GM19240 (cell line): ENCODE results near the gene HJURP.

ENCODE experiments used
- DNase-seq: peaks from one replicate; pipeline ENCODE4 v3.0.0; 2011; ENCODE audit warnings: low spot score; ENCODE audit not compliant: insufficient read length

Gene HJURP

GRCh38 chr2:233849607-233850271 is 4.6 kb downstream of the HJURP start:
- no peak for DNase-seq

- no peak for DNase-seq
Observed at GRCh38 chr2:233848276-233848675, 6.1 kb downstream of the HJURP start.

GRCh38 chr2:233847248-233847898 is 7.0 kb downstream of the HJURP start:
- no peak for DNase-seq

DNA sequence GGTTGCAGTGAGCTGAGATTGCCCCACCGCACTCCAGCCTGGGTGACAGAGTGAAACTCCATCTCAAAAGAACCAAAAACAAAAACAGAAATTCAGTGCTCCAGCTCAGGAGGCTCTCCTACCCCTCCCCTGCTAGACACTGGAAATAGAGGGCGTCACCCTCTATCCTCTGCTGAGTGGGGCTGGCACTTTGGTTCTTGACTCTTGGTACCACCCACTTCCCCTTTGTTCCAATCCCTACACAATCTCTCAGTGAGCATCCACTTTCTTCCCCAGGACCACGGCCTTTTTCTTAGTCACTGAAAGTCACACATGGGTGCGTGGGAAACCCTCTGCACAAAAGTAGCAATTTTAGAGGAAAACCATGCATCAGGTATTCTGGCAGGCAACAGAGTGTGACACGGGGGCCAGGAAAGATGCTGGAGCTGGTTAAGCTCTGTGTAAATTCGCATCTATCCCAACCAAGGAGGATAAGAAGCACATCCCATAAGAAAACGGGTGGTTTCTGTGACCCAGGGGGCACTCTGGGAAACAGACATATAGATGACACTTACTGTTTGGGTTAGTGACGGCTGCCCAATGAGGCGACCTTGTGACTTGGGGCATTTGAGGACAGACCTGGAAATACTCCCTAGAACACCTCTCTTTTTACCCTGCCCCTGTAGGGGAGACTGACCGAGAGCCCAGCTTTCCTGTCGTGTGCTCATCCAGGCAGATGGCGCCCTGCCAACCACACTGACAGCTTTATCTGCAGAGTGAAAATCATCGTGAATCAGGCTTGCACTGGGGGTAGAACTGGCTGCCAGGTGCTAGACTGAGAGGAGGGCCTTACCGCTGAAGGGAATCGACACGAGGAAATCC is 7.7 kb downstream of the HJURP start:
- no peak for DNase-seq

DNA sequence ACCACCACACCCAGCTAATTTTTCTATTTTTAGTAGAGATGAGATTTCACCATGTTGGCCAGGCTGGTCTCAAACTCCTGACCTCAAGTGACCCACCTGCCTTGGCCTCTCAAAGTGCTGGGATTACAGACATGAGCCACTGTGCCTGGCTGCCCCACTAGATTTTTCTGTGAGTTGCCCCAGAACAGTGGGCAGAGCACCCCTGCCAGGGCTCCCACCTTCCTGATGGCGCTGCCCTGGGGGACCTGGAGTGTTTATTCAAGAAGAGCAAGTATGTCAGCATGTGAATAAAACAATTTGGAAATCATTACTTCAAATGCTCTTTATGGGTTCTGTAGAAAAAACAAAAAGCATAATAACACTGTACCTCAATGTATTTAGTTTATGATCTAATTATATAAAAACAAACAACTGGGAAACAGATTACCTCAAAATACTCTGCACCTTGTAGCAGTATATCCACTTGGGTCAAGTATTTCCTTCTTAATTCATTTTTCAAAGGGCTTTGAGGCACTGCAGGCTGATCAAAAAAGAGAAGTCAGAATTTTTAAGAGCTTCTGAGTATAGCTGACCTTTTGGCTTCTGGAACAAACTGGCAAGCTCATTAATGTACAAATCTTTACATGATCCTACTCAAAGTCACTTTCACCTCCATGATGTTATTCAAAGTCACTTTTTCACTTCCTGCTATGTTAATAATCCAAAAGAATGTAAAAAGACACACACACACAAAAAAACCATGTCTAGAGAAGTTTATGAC is 8.9 kb downstream of the HJURP start:
- no peak for DNase-seq

DNA sequence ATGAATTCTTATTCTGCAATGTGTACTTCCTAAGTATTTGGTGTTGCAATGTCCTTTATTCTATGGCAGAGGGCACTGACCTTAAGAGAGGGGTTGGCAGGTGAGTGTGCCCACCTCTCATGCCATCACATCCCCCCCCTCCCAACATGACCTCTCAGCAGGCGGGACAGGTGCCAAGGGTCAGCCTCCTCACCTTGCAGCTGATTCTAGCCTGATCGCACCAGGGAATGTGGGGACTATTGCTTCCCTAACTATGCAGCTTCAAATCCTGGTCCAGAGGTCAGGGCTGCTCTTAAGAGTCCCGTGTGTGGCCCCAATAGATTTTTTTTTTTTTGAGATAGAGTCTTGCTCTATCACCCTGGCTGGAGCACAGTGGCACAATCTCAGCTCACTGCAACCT is 9.5 kb downstream of the HJURP start:
- DNase-seq: no peak

DNA sequence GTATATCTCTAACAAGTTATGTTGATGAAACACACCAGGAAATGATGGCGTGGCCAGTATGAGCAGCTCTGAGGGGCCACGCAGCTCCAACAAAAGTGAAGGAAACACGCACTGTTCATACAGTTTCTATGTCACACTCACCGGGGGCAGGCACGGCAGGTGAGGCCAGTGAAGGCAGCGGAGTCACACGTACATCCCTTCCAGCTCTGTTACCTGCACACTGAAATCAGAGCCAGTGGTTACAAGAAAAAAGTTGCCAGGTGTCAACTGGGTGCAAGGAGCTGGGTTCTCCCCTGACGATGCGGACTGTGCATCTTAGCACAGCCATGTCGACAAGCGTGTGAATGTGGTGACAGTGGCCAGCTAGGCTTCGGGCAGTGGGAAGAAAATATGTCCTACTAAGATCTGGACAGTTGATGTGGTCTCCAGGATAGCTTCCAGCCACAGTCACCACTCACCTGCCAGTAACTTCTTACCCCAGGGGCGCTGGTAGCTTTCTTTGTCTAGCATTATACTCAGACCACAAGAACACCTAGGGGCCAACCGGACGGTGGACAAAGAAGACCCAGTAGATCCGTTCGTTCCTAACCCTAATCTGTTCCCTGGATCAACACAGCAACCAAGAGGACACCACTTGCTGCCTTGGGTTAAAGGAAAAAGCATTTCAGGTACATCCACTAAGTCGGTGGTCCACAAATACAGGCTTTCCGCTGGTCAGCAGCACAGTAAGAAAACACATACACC is 10.1 kb downstream of the HJURP start:
- no peak for DNase-seq

DNA sequence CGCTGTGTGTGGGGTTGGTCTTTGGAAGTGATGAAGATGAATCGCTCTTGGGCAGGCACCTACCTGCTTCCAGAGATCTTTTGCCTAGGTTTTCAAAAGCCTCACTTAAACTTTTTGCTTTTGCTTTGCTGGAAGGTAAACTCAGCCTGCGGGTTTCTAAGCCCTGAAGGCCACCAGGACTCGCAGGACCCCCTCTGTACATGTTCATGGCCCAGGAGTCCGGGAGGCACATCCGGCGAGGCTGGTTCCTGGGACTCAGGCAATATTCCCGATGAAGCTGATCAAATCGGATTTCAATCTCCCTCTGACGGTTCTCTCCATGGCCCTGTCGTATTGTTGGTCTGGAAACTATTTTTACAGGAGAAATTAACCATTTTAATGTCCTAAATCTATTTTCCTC is 13.2 kb downstream of the HJURP start:
- DNase-seq: no peak

GRCh38 chr2:233840520-233840919 is 13.8 kb downstream of the HJURP start:
- no peak for DNase-seq

DNA sequence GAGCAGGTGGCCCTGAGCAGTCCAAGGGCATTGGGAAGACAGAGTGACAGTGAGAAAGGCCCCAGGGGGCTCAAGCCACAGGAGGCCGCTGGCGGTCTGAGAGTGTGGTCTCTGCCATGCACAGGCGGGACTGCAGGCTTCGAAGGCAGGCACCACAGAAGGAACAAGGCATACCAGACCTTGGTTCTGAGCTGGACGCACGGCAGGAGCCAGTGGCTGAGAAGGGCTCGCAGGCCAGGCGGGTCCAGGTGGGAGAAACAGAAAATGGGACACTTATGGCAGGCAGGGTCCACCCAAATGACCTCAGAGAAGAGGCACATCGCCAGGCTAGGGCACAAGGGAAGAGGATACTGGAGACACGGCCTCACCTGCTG is 14.9 kb downstream of the HJURP start:
- no peak for DNase-seq

DNA sequence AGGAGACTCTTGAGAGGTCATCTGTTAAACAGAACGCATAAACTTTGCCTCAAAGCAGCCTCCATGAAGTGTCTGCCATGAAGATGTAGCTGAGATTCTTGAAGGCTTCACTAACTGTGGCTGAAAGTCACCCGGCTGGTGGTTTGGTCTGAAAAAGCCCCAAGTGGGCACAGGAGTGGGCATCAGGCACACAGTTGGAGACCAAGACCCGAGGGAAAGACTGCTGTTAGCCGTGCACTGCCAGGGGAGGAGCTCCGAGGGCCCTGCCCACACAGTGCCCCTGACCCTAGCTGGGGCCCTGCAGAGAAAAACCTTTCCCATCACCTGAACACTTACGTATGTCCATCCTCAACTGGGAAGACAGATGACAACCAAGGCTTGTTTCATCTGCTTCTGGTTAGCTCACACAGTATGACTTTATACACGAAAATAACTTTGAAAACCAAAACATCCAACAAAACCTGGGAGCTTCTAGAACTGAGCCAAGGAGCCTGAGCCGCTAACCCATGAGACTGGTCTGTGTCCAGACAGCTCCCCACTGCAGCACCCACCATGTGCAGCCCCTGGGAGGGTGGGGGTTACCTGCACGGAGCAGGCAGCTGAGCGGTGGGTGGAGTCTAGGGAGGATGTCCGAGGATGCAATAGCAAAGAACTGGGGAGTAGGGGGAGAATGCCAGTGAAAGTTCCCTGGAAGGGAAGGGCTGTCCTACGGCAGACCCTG is 15.4 kb downstream of the HJURP start:
- no peak for DNase-seq

DNA sequence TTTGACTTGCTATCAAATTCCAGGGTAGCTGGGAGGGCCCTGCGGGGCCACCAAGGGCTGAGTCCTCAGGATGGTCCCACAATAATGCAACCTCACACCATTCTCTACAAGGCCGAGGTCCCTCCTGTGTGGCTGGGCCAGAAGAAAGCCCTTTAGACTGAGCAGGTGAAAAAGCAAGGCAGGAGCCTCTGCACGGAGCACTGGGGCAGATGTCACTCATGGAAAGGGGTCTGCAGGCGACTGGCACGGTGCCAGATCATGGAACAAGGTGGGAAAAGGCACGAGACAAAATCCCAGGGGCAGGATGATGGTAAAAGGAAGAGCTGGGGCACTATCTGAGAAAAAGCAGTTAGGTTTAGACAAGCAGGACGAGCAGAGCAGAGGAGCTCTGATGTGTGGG is 16.1 kb downstream of the HJURP start:
- no peak for DNase-seq

DNA sequence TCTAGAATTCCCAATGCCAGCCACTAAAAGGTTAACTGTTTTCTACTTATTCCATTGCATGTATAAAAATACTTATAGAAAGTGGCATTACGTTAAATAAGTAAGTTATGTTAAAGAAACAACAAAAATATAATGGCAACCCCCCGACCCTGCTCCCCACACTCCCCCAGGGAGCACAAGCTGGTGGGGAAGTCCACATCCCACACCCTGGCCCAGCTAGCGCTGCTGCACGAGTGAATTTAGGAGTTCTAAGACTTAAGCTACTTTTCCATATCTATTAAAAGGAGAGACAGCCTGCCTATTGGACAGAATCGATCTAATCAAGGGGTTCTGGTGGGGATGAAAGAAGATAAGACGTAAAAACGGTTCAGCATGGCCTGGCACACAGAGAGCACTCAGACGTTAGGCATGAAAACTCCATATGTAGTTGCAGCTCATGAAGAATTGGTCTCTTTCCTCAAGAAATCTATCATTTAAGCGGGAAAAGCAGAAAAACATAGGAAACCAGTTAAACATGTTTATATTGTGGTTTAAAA is 16.6 kb downstream of the HJURP start:
- no peak for DNase-seq

DNA sequence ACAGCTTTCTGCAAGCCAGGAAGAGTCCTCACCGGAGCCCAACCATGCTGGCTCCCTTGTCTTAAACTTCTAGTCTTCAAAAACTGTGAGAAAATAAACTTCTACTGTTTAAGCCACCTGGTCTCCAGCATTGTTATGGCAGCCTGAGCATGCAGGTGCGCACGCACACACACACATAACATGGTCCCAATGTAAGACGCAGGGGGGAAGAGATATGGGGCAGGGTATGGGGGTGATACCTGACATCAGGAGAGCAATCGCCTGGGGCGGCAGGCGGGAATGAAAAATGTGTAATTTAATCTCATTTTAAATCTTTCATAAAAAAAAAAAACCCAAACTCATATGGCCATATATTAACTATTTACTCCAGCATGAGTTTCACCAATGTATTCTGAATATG is 18.0 kb downstream of the HJURP start:
- DNase-seq: no peak

DNA sequence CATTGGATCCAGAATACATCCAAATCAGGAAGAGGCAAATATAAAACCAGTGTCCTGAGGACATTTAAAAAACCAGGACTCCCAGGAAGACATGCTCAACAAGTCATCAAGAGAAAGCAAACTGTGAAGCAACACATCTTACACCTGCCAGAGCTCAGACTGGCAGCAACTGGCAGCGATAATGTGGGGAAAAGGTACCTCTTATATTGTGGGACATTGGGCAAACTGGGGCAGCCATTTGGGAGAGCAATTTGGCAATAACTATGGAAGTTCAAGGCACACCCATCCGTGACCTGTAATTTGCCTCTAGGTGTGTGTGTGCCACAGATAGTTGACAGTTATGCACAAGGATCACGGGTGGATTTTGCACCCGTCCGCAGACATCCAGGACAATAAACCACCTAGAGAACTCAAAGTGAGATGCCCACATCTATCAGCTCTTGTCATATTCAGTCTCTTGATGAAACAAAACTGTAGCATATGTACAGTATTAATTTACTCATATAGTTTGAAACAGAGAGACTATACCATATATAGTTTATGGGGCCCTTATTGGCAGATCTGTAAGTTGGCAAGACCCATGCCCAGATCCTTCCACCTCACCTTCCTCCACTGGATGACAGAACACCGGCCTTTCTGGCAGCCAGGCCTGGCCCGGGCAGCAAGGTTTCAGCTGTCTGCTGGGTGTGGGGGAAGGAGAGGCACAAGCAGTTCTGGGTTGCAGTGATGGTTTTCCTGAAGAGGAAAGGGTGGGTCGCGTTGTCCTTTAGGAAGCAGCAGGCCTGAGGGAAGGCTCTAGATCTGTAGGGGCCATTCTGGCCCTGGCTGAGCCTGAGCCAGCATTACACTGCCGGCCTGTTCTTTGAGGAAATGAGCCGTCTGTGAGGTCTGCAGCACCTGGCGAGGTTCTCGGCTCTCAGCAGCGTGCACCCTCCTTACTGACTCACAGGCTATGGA is 18.8 kb downstream of the HJURP start:
- no peak for DNase-seq

- no peak for DNase-seq
Observed at GRCh38 chr2:233833345-233833744, 21.0 kb downstream of the HJURP start.

DNA sequence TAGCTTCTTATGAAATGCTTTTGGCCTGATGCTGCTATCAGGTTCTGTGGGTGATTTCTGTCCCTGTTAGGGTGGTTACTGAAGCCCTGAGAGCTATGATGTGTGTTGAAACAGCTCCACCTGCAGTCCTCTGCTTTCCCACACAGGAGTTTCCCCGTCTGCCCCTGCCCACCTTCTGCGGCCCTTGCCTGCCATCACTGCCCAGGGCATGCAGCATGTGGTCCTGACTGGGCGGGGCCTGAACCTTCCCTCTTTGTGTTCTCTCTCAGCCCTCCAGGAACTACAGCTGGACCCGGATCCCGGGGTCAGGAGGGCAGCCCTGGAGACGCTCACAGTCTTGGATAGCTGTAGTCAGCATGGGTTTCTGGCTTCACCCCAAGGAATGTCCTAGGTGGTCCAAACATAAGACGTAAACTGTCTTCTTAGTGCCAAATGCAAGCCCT is 21.4 kb downstream of the HJURP start:
- DNase-seq: no peak

DNA sequence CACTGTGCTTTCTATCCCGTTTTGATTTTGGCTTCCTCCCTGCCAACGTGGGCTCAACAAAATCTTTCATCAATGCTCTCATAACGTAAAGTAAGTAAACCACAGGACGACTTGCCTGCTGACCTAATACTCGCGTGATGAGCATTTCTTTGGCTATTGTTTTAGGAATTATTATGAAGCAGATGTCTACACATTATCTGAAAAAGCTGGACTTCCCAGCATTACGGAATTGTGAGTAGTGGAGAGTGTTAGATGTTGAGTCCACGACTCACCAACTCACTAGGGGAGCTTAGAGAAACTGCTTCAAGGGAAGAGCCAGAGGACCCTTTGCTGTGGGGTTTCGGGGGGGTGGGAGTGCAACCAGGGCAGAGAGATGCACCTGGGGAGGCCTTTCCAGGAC is 21.9 kb downstream of the HJURP start:
- DNase-seq: no peak

DNA sequence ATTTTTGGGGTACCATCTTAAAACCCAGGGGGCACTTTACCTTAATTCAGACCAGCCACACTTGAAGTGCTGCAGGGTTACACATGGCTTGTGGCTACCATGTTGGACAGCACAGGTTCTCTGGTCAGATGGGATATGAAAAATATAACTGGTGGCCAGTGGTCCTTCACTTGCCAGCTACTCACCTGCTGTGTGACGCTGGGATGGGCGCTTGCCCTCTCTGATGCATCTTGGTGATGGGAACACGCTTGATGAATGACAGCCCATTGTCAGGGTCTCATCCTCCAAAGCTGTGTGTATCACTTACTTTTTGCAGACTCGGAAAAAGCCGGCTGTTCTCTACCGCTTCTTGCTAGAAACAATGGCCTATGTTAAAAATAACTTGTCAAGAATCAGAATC is 22.5 kb downstream of the HJURP start:
- no peak for DNase-seq
